Measurements from ENCODE around the gene PTPDC1. TPM values are rescaled to one million over a fixed set of nuclear protein-coding genes. Genes with fewer than 3 reads are reported as not detected.

The PTPDC1 gene
- total RNA-seq = 7.1 and 7.2 TPM in 2 replicates

- peaks cover 16% of the 10 kb centered on the region for H3K4me1 Mint-ChIP-seq (ENCODE audit: low read depth)
- intact Hi-C loops (cut with micrococcal nuclease) = no loop called here
- no peaks in the 10 kb centered on the region for H3K36me3 Mint-ChIP-seq (ENCODE audit: low read depth)
- no peak within 1 kb of the TSS for H3K4me3 Mint-ChIP-seq (ENCODE audit: low read depth)
- DNase-seq (ENCODE audit: low spot score) = no peak
- no peaks in the 10 kb centered on the region for H3K9me3 Mint-ChIP-seq
- H3K27me3 Mint-ChIP-seq (ENCODE audit: low read depth) = no peaks in the 10 kb centered on the region
- H3K27ac Mint-ChIP-seq = no peak within 1 kb of the TSS
These were observed at the start of gene PTPDC1 for GRCh38 chr9:94084314-94084713. TSS of gene PTPDC1 (plus strand) at chr9:94084464. CDS start at chr9:94084531, 67 bp downstream.

- Mint-ChIP-seq H3K9me3 (no peaks in the 10 kb centered on the region), H3K27ac (no peak overlapping the region), H3K36me3 (ENCODE audit: low read depth) (no peaks in the 10 kb centered on the region), H3K4me1 (ENCODE audit: low read depth) (peaks cover 12% of the 10 kb centered on the region), H3K4me3 (ENCODE audit: low read depth) (no peak overlapping the region), H3K27me3 (ENCODE audit: low read depth) (peaks cover 8% of the 10 kb centered on the region)
- intact Hi-C loops (cut with micrococcal nuclease) = no loop called here
- no peak for DNase-seq (ENCODE audit: low spot score)
These were observed 49.8 kb upstream of the PTPDC1 start for GRCh38 chr9:94034511-94034910.

GRCh38 chr9:94039786-94040185 is 44.5 kb upstream of the PTPDC1 start:
- Mint-ChIP-seq H3K4me3 (ENCODE audit: low read depth) (no peak overlapping the region), H3K27me3 (ENCODE audit: low read depth) (peaks cover 4% of the 10 kb centered on the region), H3K36me3 (ENCODE audit: low read depth) (no peaks in the 10 kb centered on the region), H3K4me1 (ENCODE audit: low read depth) (no peaks in the 10 kb centered on the region), H3K9me3 (no peaks in the 10 kb centered on the region), H3K27ac (no peak overlapping the region)
- intact Hi-C loops (cut with micrococcal nuclease) = no loop called here
- no peak for DNase-seq (ENCODE audit: low spot score)

- Mint-ChIP-seq H3K27ac (no peak overlapping the region), H3K4me3 (ENCODE audit: low read depth) (no peak overlapping the region), H3K9me3 (no peaks in the 10 kb centered on the region), H3K36me3 (ENCODE audit: low read depth) (no peaks in the 10 kb centered on the region), H3K4me1 (ENCODE audit: low read depth) (no peaks in the 10 kb centered on the region), H3K27me3 (ENCODE audit: low read depth) (no peaks in the 10 kb centered on the region)
- no peak for DNase-seq (ENCODE audit: low spot score)
- intact Hi-C loops (cut with micrococcal nuclease) = no loop called here
These were observed 41.5 kb upstream of the PTPDC1 start for GRCh38 chr9:94042516-94043360.

GRCh38 chr9:94054716-94055115 is 29.5 kb upstream of the PTPDC1 start:
- intact Hi-C loops (cut with micrococcal nuclease) = no loop called here
- no peak overlapping the region for H3K4me3 Mint-ChIP-seq (ENCODE audit: low read depth)

GRCh38 chr9:94056442-94056974 is 27.8 kb upstream of the PTPDC1 start:
- Mint-ChIP-seq H3K4me3 (ENCODE audit: low read depth) (no peak overlapping the region), H3K4me1 (ENCODE audit: low read depth) (no peaks in the 10 kb centered on the region)

More at GRCh38 chr9:94054716-94055115, 29.5 kb upstream of the PTPDC1 start:
- Mint-ChIP-seq H3K9me3 (no peaks in the 10 kb centered on the region), H3K27ac (no peak overlapping the region), H3K27me3 (ENCODE audit: low read depth) (no peaks in the 10 kb centered on the region), H3K4me1 (ENCODE audit: low read depth) (no peaks in the 10 kb centered on the region), H3K36me3 (ENCODE audit: low read depth) (no peaks in the 10 kb centered on the region)
- DNase-seq (ENCODE audit: low spot score) = no peak

GRCh38 chr9:94057918-94058317 is 26.3 kb upstream of the PTPDC1 start:
- no peak overlapping the region for H3K4me3 Mint-ChIP-seq (ENCODE audit: low read depth)
- intact Hi-C loops (cut with micrococcal nuclease) = no loop called here
- no peaks in the 10 kb centered on the region for H3K27me3 Mint-ChIP-seq (ENCODE audit: low read depth)
- DNase-seq (ENCODE audit: low spot score) = no peak
- H3K9me3 Mint-ChIP-seq = peaks cover 10% of the 10 kb centered on the region
- no peaks in the 10 kb centered on the region for H3K4me1 Mint-ChIP-seq (ENCODE audit: low read depth)
- no peak overlapping the region for H3K27ac Mint-ChIP-seq
- no peaks in the 10 kb centered on the region for H3K36me3 Mint-ChIP-seq (ENCODE audit: low read depth)

More at GRCh38 chr9:94056442-94056974, 27.8 kb upstream of the PTPDC1 start:
- Mint-ChIP-seq H3K9me3 (peaks cover under 1% of the 10 kb centered on the region), H3K36me3 (ENCODE audit: low read depth) (no peaks in the 10 kb centered on the region), H3K27me3 (ENCODE audit: low read depth) (no peaks in the 10 kb centered on the region), H3K27ac (no peak overlapping the region)
- intact Hi-C loops (cut with micrococcal nuclease) = no loop called here
- no peak for DNase-seq (ENCODE audit: low spot score)

GRCh38 chr9:94061864-94062263 is 22.4 kb upstream of the PTPDC1 start:
- DNase-seq (ENCODE audit: low spot score) = no peak
- Mint-ChIP-seq H3K36me3 (ENCODE audit: low read depth) (no peaks in the 10 kb centered on the region), H3K9me3 (peaks cover 10% of the 10 kb centered on the region), H3K4me3 (ENCODE audit: low read depth) (no peak overlapping the region), H3K27me3 (ENCODE audit: low read depth) (no peaks in the 10 kb centered on the region), H3K4me1 (ENCODE audit: low read depth) (peaks cover 2% of the 10 kb centered on the region), H3K27ac (no peak overlapping the region)
- intact Hi-C loops (cut with micrococcal nuclease) = no loop called here

- intact Hi-C loops (cut with micrococcal nuclease) = loop anchor here (1.0 kb wide), 1 partner anchor 148 kb away; no protein-coding TSS in a partner anchor
- no peak overlapping the region for H3K27ac Mint-ChIP-seq
- H3K27me3 Mint-ChIP-seq (ENCODE audit: low read depth) = no peaks in the 10 kb centered on the region
- H3K9me3 Mint-ChIP-seq = peaks cover 10% of the 10 kb centered on the region
- H3K36me3 Mint-ChIP-seq (ENCODE audit: low read depth) = no peaks in the 10 kb centered on the region
- no peak overlapping the region for H3K4me3 Mint-ChIP-seq (ENCODE audit: low read depth)
- peaks cover 2% of the 10 kb centered on the region for H3K4me1 Mint-ChIP-seq (ENCODE audit: low read depth)
- DNase-seq (ENCODE audit: low spot score) = peak; percentile 41
These were observed 18.7 kb upstream of the PTPDC1 start for GRCh38 chr9:94065535-94065961.

GRCh38 chr9:94068257-94068656 is 16.0 kb upstream of the PTPDC1 start:
- Mint-ChIP-seq H3K4me3 (ENCODE audit: low read depth) (no peak overlapping the region), H3K4me1 (ENCODE audit: low read depth) (peaks cover 8% of the 10 kb centered on the region), H3K36me3 (ENCODE audit: low read depth) (peaks cover 13% of the 10 kb centered on the region), H3K27me3 (ENCODE audit: low read depth) (no peaks in the 10 kb centered on the region), H3K27ac (no peak overlapping the region), H3K9me3 (peaks cover 4% of the 10 kb centered on the region)
- intact Hi-C loops (cut with micrococcal nuclease) = no loop called here
- no peak for DNase-seq (ENCODE audit: low spot score)

- no peaks in the 10 kb centered on the region for H3K27me3 Mint-ChIP-seq (ENCODE audit: low read depth)
- DNase-seq (ENCODE audit: low spot score) = no peak
- peaks cover under 1% of the 10 kb centered on the region for H3K9me3 Mint-ChIP-seq
- H3K27ac Mint-ChIP-seq = no peak overlapping the region
- intact Hi-C loops (cut with micrococcal nuclease) = no loop called here
- H3K4me3 Mint-ChIP-seq (ENCODE audit: low read depth) = no peak overlapping the region
- H3K36me3 Mint-ChIP-seq (ENCODE audit: low read depth) = peaks cover 7% of the 10 kb centered on the region
- H3K4me1 Mint-ChIP-seq (ENCODE audit: low read depth) = peaks cover 3% of the 10 kb centered on the region
These were observed 7.7 kb upstream of the PTPDC1 start for GRCh38 chr9:94076557-94076956.

- no peaks in the 10 kb centered on the region for H3K36me3 Mint-ChIP-seq (ENCODE audit: low read depth)
- H3K27ac Mint-ChIP-seq = no peak overlapping the region
- no peak for DNase-seq (ENCODE audit: low spot score)
- intact Hi-C loops (cut with micrococcal nuclease) = no loop called here
- H3K4me1 Mint-ChIP-seq (ENCODE audit: low read depth) = peaks cover 12% of the 10 kb centered on the region
- no peaks in the 10 kb centered on the region for H3K9me3 Mint-ChIP-seq
- no peak overlapping the region for H3K4me3 Mint-ChIP-seq (ENCODE audit: low read depth)
- no peaks in the 10 kb centered on the region for H3K27me3 Mint-ChIP-seq (ENCODE audit: low read depth)
These were observed 6.2 kb upstream of the PTPDC1 start for GRCh38 chr9:94078086-94078485.

- intact Hi-C loops (cut with micrococcal nuclease) = no loop called here
- no peak for DNase-seq (ENCODE audit: low spot score)
- Mint-ChIP-seq H3K4me3 (ENCODE audit: low read depth) (no peak overlapping the region), H3K27ac (no peak overlapping the region), H3K4me1 (ENCODE audit: low read depth) (peaks cover 16% of the 10 kb centered on the region), H3K36me3 (ENCODE audit: low read depth) (no peaks in the 10 kb centered on the region), H3K27me3 (ENCODE audit: low read depth) (no peaks in the 10 kb centered on the region), H3K9me3 (no peaks in the 10 kb centered on the region)
These were observed 5.0 kb upstream of the PTPDC1 start for GRCh38 chr9:94079236-94079635.

All from activated T-helper 2 cell treated with anti-CD3 and anti-CD28 coated beads, Interferon-gamma antibody, Interleukin-2, Interleukin-4, amounts not matched to agents 10 μg/mL and 5 μg/mL and 100 μg/mL, durations not matched to agents 14 hours and 24 hours and 36 hours (primary cell).